NAMALWA (cell line): ENCODE data around the gene S100A5.
A peak's percentile ranks its signal among the peaks of the same experiment; 100 is the strongest.

Experiments used
- DNase-seq: peaks from one replicate; pipeline ENCODE4 v3.0.0-alpha.2; 2015; ENCODE audit warnings: low spot score

Gene S100A5

GRCh38 chr1:153546796-153547559 is 6.2 kb upstream of the S100A5 start:
- DNase-seq, result no peak

- no peak for DNase-seq
Observed at GRCh38 chr1:153546371-153546770, 5.6 kb upstream of the S100A5 start.

- DNase-seq, result peak; percentile 97
Observed at GRCh38 chr1:153545067-153546055, 4.6 kb upstream of the S100A5 start, which contains the start of gene S100A4. Gene S100A4 (minus strand): TSS chr1:153545806. CDS start chr1:153544794, 1,012 bp downstream.

- DNase-seq, result no peak
Observed at GRCh38 chr1:153544453-153545066, 3.8 kb upstream of the S100A5 start.

GRCh38 chr1:153543736-153544135 is 3.0 kb upstream of the S100A5 start:
- DNase-seq, result no peak

- no peak for DNase-seq
Observed at GRCh38 chr1:153542956-153543711, 2.4 kb upstream of the S100A5 start.

GRCh38 chr1:153541641-153542590 is 1.2 kb upstream of the S100A5 start:
- no peak for DNase-seq

GRCh38 chr1:153539395-153540093 is 1.2 kb downstream of the S100A5 start:
- no peak for DNase-seq

- no peak for DNase-seq
Observed at GRCh38 chr1:153538315-153538821, 2.4 kb downstream of the S100A5 start.

GRCh38 chr1:153537376-153537730 is 3.4 kb downstream of the S100A5 start:
- DNase-seq, result no peak

GRCh38 chr1:153536671-153537375 is 3.9 kb downstream of the S100A5 start:
- no peak for DNase-seq

- no peak for DNase-seq
Observed at GRCh38 chr1:153536012-153536670, 4.6 kb downstream of the S100A5 start.

- no peak for DNase-seq
Observed at GRCh38 chr1:153535242-153536011, 5.3 kb downstream of the S100A5 start, which contains the start of gene S100A6. Gene S100A6 (minus strand): TSS chr1:153535991. CDS start chr1:153535339, 652 bp downstream.

- no peak for DNase-seq
Observed at GRCh38 chr1:153534925-153535241, 5.9 kb downstream of the S100A5 start.

GRCh38 chr1:153534226-153534924 is 6.4 kb downstream of the S100A5 start:
- DNase-seq, result no peak

- no peak for DNase-seq
Observed at GRCh38 chr1:153533689-153534201, 7.0 kb downstream of the S100A5 start.
